Measurements from ENCODE around the gene DMBX1. TPM values are rescaled to one million over a fixed set of nuclear protein-coding genes. Genes with fewer than 3 reads are reported as not detected.

DMBX1 gene
- total and polyA plus RNA-seq, 2 of the 4 experiments (the other 2 are of a cell fraction): not detected

DNA sequence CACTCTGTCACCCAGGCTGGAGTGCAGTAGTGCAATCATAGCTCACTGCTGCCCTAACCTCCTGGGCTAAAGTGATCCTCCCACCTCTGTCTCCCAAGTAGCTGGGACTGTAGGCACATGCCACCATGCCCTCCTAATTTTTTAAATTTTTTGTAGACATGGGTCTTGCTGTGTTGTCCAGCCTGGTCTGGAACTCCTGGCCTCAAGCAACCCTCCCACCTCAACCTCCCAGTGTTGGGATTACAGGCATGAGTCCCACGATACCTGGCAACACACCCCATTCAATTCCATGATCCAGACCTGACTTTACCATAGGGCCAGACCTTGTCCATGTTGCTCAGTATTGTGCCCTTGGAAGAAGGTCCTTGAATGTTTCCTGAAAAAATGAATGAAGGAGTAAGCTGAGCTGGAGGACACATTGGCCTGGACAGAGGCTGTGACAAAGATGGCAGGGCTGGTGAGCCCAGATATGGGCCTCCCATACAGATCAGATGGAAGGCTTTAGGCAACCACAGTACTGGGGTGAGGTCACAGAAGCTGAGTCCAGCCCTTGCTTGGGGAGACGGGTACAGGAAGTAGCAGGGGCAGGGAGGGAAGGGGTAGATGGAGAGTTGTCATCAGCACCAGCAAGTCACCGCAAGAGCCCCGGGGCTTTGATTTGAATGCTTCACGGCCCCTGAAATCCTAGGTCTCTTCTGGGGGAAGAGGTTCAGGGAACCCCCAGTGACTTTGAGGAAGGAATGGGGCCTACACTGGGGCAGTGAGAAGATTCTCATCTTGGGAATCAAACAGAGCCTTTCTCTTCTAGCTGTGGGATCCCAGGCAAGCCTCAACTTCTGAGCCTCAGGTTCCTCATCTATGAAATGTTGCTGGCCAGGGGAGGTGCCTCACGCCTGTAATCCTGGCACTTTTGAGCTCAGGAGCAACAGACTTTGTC is 40.1 kb upstream of the DMBX1 start:
- Histone ChIP-seq H3K56ac (ENCODE audit: extremely low read depth, insufficient read depth, low read length) (no peak overlapping the region), H3K14ac (replicated peaks; ENCODE audit: low read depth, low read length) (no peak overlapping the region), H3K36me3 (ENCODE audit: control insufficient read depth, insufficient read depth, low read length) (no peaks in the 10 kb centered on the region), H2BK120ac (ENCODE audit: low read depth, low read length) (no peak overlapping the region), H3K27ac (ENCODE audit: insufficient read depth, low read length) (no peak overlapping the region), H4K8ac (ENCODE audit: low read depth in 2 of 2, low read length in 2 of 2) (no peak overlapping the region), H3K4me3 (ENCODE audit: insufficient read depth, low read depth, low read length) (no peak overlapping the region), H4K91ac (ENCODE audit: insufficient read depth, low read depth, low read length) (no peak overlapping the region), H3K4me1 (ENCODE audit: control insufficient read depth, insufficient read depth, low read length) (no peaks in the 10 kb centered on the region; the same call in 1 of the 2 replicates), H2BK20ac (ENCODE audit: low read depth, low read length) (no peak overlapping the region), H2BK5ac (ENCODE audit: low read depth, low read length, poor library complexity, severe bottlenecking) (no peak overlapping the region), H3K4me2 (ENCODE audit: low read depth, low read length) (no peak overlapping the region), H3K9me1 (ENCODE audit: insufficient read depth, low read length) (no peaks in the 10 kb centered on the region), H3K23ac (ENCODE audit: low read depth, low read length) (no peak overlapping the region), H4K20me1 (ENCODE audit: insufficient read depth, low read length) (no peaks in the 10 kb centered on the region), H4K5ac (ENCODE audit: low read depth, low read length) (no peak overlapping the region), H3K27me3 (ENCODE audit: control insufficient read depth, insufficient read depth, low read length) (peaks cover 93% of the 10 kb centered on the region), H2AK9ac (replicated peaks; ENCODE audit: low read depth, low read length, poor library complexity) (no peak overlapping the region), H3K4ac (ENCODE audit: low read depth, low read length) (no peak overlapping the region), H3K9ac (ENCODE audit: low read depth, low read length) (no peak overlapping the region), H2AFZ (replicated peaks; ENCODE audit: low read length, poor library complexity) (peak overlapping the region; percentile 3), H3K18ac (ENCODE audit: low read depth, low read length) (no peak overlapping the region), H2BK15ac (ENCODE audit: low read depth, low read length) (no peak overlapping the region), H2AK5ac (ENCODE audit: low read depth, low read length) (no peak overlapping the region), H3K9me3 (ENCODE audit: control insufficient read depth, insufficient read depth, low read length) (no peaks in the 10 kb centered on the region), H3K79me1 (ENCODE audit: low read depth in 1 of 2, low read length in 2 of 2) (no peaks in the 10 kb centered on the region)
- intact Hi-C loops (cut with micrococcal nuclease): no loop called here
- 20% methylated on average over 2 of the region's 6 CpGs; no CpG with 5 or more reads in 1 of the 2 experiments for WGBS, 2 experiments (ENCODE audit: extremely low coverage in 2 of 2, insufficient read length in 1 of 2)
- POLR2A ChIA-PET (ENCODE audit: unreplicated experiment): no interaction called here
- no TSS peak for BruUV-seq (replicated peaks)
- in situ Hi-C loops (cut with MboI; ENCODE audit: low sequenced_read_pairs): loop anchor here (5.0 kb wide), 1 partner anchor 78 kb away; no protein-coding TSS in a partner anchor
- dilution Hi-C loops (cut with HindIII; ENCODE audit: low sequenced_read_pairs, unreplicated experiment): no loop called here
- CTCF ChIA-PET: no interaction called here
- DNase-seq (no peak), ATAC-seq (ENCODE audit: low read depth) (no peak)
- TF ChIP-seq RFX5 (IDR thresholded peaks at IDR 0.05; ENCODE audit: low read depth, low read length): no peak
- TF ChIP-seq, protein P1, sequence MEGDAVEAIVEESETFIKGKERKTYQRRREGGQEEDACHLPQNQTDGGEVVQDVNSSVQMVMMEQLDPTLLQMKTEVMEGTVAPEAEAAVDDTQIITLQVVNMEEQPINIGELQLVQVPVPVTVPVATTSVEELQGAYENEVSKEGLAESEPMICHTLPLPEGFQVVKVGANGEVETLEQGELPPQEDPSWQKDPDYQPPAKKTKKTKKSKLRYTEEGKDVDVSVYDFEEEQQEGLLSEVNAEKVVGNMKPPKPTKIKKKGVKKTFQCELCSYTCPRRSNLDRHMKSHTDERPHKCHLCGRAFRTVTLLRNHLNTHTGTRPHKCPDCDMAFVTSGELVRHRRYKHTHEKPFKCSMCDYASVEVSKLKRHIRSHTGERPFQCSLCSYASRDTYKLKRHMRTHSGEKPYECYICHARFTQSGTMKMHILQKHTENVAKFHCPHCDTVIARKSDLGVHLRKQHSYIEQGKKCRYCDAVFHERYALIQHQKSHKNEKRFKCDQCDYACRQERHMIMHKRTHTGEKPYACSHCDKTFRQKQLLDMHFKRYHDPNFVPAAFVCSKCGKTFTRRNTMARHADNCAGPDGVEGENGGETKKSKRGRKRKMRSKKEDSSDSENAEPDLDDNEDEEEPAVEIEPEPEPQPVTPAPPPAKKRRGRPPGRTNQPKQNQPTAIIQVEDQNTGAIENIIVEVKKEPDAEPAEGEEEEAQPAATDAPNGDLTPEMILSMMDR (conservative IDR thresholded peaks at IDR 0.05; ENCODE audit: low read depth, low read length): no peak
- TF ChIP-seq BHLHE40 (IDR thresholded peaks at IDR 0.05; ENCODE audit: low read depth, low read length): no peak
- no peak for TF ChIP-seq CEBPB (IDR thresholded peaks at IDR 0.05; ENCODE audit: low read depth, low read length)
- no peak for TF ChIP-seq MAZ (IDR thresholded peaks at IDR 0.05; ENCODE audit: borderline replicate concordance, low read depth, low read length)
- TF ChIP-seq RCOR1 (IDR thresholded peaks at IDR 0.05; ENCODE audit: insufficient replicate concordance, low read length): no peak
- TF ChIP-seq, protein P2, sequence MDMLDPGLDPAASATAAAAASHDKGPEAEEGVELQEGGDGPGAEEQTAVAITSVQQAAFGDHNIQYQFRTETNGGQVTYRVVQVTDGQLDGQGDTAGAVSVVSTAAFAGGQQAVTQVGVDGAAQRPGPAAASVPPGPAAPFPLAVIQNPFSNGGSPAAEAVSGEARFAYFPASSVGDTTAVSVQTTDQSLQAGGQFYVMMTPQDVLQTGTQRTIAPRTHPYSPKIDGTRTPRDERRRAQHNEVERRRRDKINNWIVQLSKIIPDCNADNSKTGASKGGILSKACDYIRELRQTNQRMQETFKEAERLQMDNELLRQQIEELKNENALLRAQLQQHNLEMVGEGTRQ (IDR thresholded peaks at IDR 0.05; ENCODE audit: low read depth, low read length): no peak
- TF ChIP-seq, protein P3, sequence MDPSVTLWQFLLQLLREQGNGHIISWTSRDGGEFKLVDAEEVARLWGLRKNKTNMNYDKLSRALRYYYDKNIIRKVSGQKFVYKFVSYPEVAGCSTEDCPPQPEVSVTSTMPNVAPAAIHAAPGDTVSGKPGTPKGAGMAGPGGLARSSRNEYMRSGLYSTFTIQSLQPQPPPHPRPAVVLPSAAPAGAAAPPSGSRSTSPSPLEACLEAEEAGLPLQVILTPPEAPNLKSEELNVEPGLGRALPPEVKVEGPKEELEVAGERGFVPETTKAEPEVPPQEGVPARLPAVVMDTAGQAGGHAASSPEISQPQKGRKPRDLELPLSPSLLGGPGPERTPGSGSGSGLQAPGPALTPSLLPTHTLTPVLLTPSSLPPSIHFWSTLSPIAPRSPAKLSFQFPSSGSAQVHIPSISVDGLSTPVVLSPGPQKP (IDR thresholded peaks at IDR 0.05; ENCODE audit: borderline replicate concordance, low read depth, low read length): no peak
- TF ChIP-seq POLR2A (IDR thresholded peaks at IDR 0.05; ENCODE audit: low read depth, low read length): no peak
- TF ChIP-seq MAFK (IDR thresholded peaks at IDR 0.05; ENCODE audit: low read depth, low read length): no peak
- no peak for TF ChIP-seq RAD21 (IDR thresholded peaks at IDR 0.05; ENCODE audit: low read length)
- no peak for TF ChIP-seq MXI1 (IDR thresholded peaks at IDR 0.05; ENCODE audit: borderline replicate concordance, low read depth, low read length)
- no peak for TF ChIP-seq SMC3 (IDR thresholded peaks at IDR 0.05; ENCODE audit: low read depth, low read length)
- no peak for TF ChIP-seq NFE2L2 (IDR thresholded peaks at IDR 0.05; ENCODE audit: low read depth, low read length)
- no peak for TF ChIP-seq FOS (IDR thresholded peaks at IDR 0.05; ENCODE audit: low read depth, low read length)
